Activated B cell treated with CpG ODN at 0.5 μM for 24 hours (primary cell): ENCODE measurements around the gene ITM2C. TPM values are rescaled to one million over a fixed set of nuclear protein-coding genes. Genes with fewer than 3 reads are reported as not detected.
A peak's percentile ranks its signal among the peaks of the same experiment; 100 is the strongest.

Experiments
- ATAC-seq: fragments of 200-7000 bp; cut with Tn5 transposase; one replicate; pipeline ENCODE4 v1.10.0; 2021; ENCODE audit warnings: low read depth, mild to moderate bottlenecking, moderate library complexity
- CTCF ChIA-PET: fragments of 350-600 bp; sonication (Branson Sonifier 250); formaldehyde crosslinking; loops from one replicate; lab custom pipeline; 2021; ENCODE audit warnings: antibody characterized with exemption; lab: Charles Lee
- POLR2A ChIA-PET: fragments of 350-600 bp; sonication (Branson Sonifier 250); formaldehyde crosslinking; loops from one replicate; lab custom pipeline; 2021; ENCODE audit warnings: antibody characterized with exemption; lab: Charles Lee
- DNase-seq: peaks from one replicate; pipeline ENCODE4 v3.0.0; 2022
- H3K27ac Mint-ChIP-seq: one replicate; pipeline ENCODE4 v1.8.0; 2020; ENCODE audit warnings: mixed read lengths
- H3K27me3 Mint-ChIP-seq: one replicate; pipeline ENCODE4 v1.8.0; 2021; ENCODE audit warnings: mixed read lengths
- H3K36me3 Mint-ChIP-seq: one replicate; pipeline ENCODE4 v1.8.0; 2021; ENCODE audit warnings: low read depth, mixed read lengths
- H3K4me1 Mint-ChIP-seq: one replicate; pipeline ENCODE4 v1.8.0; 2021; ENCODE audit warnings: mixed read lengths
- H3K4me3 Mint-ChIP-seq: one replicate; pipeline ENCODE4 v1.8.0; 2020; ENCODE audit warnings: mild to moderate bottlenecking, mixed read lengths
- H3K9me3 Mint-ChIP-seq: one replicate; pipeline ENCODE4 v1.8.0; 2020; ENCODE audit warnings: mixed read lengths
- intact Hi-C: fragments of 100-400 bp; cut with micrococcal nuclease; formaldehyde crosslinking; loops from one replicate; pipeline ENCODE4 v1.15.1; 2024
- total RNA-seq: library from RNA; stranded (reverse); gene quantifications from 2 replicates; pipeline ENCODE4 v1.2.3, GENCODE V29; 2022
- TF ChIP-seq, protein P1 (sequence below): fragments of 200-600 bp; IDR thresholded peaks from one replicate; pipeline ENCODE4 v1.8.0; 2022; ENCODE audit warnings: antibody characterized with exemption, mild to moderate bottlenecking

ITM2C gene
- total RNA-seq, 1 donor from 2014 or later: 102 TPM

DNA sequence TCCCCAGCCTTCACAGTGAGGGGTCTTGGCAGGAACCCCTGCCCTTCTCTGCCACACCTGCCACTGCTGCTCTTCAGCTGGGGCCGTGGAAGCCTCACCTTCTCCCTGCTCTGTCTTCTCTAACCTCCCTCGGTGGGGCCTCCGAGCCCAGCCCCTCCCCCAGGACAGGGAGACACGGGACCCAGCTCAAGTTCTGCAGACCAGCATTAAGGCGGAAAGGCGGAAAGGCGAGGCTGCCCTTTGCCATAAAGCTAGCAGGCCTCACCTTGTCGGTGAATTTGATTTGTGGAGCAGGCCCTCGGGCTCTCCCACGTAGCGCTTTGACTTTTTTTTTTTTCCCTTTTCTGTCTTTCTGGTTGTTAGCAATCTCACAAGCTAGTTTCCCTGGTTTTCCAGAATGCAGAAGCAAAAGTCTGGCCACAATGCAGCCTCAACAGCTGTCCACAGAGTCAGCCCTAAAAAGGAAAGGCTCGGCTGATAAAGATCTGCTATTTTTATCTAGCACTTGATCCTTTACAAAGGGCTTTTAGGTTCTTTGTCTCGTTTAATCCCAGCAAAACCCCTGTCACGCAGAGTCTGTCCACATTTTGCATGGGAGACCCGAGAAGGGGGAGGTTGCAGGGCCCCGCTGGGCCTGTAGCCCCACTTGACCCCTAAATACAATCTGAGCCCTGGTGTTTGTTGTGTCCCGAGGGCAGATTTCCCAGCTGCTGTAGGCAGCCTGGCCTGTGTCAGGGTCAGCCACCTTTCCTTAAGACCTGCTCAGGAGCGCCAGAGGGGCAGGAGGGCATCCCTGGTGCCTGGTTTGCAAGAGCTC, 6.0 kb downstream of the ITM2C start:
- Mint-ChIP-seq H3K4me3 (peak overlapping the region; percentile 15), H3K9me3 (no peaks in the 10 kb centered on the region), H3K27me3 (no peaks in the 10 kb centered on the region), H3K36me3 (peaks cover 11% of the 10 kb centered on the region), H3K4me1 (peaks cover 85% of the 10 kb centered on the region), H3K27ac (peak overlapping the region; percentile 50)
- intact Hi-C loops: loop anchor here (5.0 kb wide), 1 partner anchor 522 kb away; no protein-coding TSS in a partner anchor
- ATAC-seq (no peak), DNase-seq (no peak)
- ChIA-PET POLR2A (interaction anchor here (0.7 to 1.3 kb wide), 2 partner anchors 42 to 593 kb away, joined by 4 to 5 read pairs; partner anchors contain the start of gene NCL), CTCF (interaction anchor here (1.3 kb wide), 1 partner anchor 22 kb away, joined by 4 read pairs; no protein-coding TSS in a partner anchor)
- TF ChIP-seq, protein P1, sequence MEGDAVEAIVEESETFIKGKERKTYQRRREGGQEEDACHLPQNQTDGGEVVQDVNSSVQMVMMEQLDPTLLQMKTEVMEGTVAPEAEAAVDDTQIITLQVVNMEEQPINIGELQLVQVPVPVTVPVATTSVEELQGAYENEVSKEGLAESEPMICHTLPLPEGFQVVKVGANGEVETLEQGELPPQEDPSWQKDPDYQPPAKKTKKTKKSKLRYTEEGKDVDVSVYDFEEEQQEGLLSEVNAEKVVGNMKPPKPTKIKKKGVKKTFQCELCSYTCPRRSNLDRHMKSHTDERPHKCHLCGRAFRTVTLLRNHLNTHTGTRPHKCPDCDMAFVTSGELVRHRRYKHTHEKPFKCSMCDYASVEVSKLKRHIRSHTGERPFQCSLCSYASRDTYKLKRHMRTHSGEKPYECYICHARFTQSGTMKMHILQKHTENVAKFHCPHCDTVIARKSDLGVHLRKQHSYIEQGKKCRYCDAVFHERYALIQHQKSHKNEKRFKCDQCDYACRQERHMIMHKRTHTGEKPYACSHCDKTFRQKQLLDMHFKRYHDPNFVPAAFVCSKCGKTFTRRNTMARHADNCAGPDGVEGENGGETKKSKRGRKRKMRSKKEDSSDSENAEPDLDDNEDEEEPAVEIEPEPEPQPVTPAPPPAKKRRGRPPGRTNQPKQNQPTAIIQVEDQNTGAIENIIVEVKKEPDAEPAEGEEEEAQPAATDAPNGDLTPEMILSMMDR: no peak

DNA sequence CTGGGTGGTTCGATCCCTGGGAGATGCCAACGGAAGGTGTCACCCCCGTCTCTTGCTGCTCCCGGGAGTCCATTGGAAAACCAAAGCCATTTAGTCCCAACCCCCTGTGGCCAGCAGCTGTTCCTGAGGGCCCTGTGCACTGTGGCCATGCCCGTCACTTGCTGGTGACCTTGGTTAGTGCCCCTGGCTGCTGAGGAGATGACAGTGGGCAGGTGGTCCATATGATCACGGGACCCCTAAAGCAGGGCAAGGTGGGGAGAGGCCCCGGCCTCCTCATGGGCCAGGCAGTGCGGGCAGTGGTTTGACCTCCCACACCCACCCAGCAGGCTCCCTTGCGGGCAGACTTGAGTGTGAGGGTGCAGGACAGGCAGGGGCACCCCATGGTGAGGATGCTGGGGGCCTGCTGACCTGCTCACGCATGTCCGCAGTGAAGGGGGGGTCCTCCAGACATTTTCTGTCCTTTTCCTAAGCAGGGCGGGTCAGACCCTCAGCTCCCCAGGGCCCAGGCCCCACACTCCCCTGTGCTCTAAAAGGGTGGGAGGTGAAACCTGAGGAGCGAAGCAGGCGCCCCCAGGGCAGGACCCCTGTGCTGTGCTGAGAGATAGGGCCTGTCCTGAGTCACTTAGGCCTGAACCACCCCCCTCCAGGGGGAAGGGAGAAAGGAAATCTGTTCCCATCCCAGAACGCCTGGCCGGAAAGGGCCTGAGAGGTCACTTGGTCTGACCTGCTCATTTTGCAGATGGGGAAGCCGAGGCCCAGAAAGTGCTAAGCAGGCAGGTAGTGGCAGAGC, 6.8 kb downstream of the ITM2C start:
- Mint-ChIP-seq H3K27me3 (no peaks in the 10 kb centered on the region), H3K27ac (peak overlapping the region; percentile 93), H3K4me3 (no peak overlapping the region), H3K36me3 (peaks cover 11% of the 10 kb centered on the region), H3K4me1 (peaks cover 83% of the 10 kb centered on the region), H3K9me3 (no peaks in the 10 kb centered on the region)
- TF ChIP-seq, protein P1: no peak
- ChIA-PET CTCF (interaction anchor here (1.3 kb wide), 1 partner anchor 22 kb away, joined by 4 read pairs; no protein-coding TSS in a partner anchor), POLR2A (interaction anchor here (0.7 to 1.3 kb wide), 2 partner anchors 41 to 593 kb away, joined by 4 to 5 read pairs; partner anchors contain the start of gene NCL)
- intact Hi-C loops: loop anchor here (2.0 to 5.0 kb wide), 2 partner anchors 23 to 521 kb away; no protein-coding TSS in a partner anchor
- DNase-seq: no peak
- no peak for ATAC-seq

DNA sequence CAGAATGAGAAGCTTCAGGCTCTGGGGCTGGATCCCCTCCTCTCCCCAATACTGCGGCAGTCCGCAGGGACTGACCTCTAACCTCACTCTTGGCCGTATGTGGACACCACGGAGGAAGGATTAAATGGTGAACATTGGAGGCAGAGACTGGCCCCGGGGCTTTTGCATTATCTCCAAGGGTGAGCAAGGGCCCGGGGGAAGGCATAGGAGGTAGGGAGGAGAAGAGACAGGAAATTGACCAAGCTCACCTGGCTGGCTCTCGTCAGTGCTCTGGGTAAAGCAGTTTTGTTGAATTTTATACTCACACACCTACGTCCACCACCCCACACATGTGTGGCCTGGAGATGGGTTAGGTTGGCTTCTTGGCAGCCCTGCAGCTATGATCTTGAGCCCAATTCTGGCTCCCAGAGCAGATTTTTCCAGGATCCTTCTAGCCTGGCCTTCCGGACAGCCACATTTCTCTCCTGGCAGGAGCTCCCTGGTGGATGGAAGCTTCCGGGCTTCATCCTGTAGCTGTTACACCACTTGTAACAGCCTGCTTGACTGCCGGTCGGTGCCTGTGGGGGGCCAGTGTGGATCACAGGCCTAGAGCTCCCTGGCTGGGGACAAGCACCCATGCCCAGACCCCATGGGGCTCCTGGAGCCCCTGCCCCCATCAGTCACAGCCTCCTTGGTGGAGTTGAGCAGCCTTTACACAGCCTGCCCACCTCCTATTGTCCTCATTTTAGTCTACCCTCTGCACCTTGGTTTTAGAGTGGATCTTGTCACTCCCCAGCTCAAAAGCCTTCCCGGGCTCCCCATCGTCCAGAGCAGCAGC, 7.6 kb downstream of the ITM2C start:
- peaks cover 19% of the 10 kb centered on the region for H3K36me3 Mint-ChIP-seq
- TF ChIP-seq, protein P1: no peak
- no peaks in the 10 kb centered on the region for H3K27me3 Mint-ChIP-seq
- H3K4me3 Mint-ChIP-seq: peak overlapping the region; percentile 76
- ChIA-PET POLR2A (interaction anchor here (1.1 to 2.2 kb wide), 4 partner anchors 8 to 800 kb away, joined by 3 to 16 read pairs (median 4); partner anchors contain the start of gene ITM2C), CTCF (interaction anchor here (0.9 to 2.2 kb wide), 5 partner anchors 7 to 48 kb away, joined by 3 to 8 read pairs (median 4); partner anchors contain the start of gene ITM2C)
- ATAC-seq: no peak
- no peak for DNase-seq
- intact Hi-C loops: loop anchor here (2.0 to 5.0 kb wide), 2 partner anchors 22 to 520 kb away; no protein-coding TSS in a partner anchor
- peaks cover 83% of the 10 kb centered on the region for H3K4me1 Mint-ChIP-seq
- peak overlapping the region; percentile 93 for H3K27ac Mint-ChIP-seq
- no peaks in the 10 kb centered on the region for H3K9me3 Mint-ChIP-seq

DNA sequence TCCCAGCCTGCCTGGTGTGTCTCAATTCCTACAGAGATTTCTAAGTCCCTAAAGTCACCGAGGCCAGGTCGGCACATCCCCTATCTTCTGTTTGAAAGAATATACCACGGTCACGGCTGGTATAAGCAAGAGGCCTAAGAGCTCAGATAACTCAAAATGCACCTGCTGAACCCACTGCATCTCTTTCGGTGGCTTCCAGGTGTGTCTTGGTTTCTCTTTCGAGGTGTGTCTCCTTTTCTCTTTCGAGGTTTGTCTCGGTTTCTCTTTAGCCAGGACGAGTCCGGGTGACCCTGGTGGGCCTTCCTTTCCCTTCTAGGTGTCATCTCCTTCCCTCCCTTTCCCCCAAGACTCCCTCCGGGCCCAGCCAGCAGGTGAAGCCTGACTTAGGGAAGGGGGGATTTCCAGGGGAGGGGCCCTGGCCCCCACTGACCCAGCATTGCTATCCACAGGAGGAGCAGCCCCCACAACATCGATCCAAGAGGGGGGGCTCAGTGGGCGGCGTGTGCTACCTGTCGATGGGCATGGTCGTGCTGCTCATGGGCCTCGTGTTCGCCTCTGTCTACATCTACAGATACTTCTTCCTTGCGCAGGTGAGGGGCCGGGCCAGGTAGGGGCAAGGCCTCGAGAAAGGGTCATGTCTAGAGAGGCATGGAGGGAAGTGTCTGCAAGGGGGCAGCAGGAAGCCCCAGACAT, 8.4 kb downstream of the ITM2C start:
- no peak for DNase-seq
- Mint-ChIP-seq H3K27ac (peak overlapping the region; percentile 93), H3K27me3 (no peaks in the 10 kb centered on the region), H3K9me3 (no peaks in the 10 kb centered on the region), H3K4me1 (peaks cover 87% of the 10 kb centered on the region), H3K4me3 (peak overlapping the region; percentile 76), H3K36me3 (peaks cover 26% of the 10 kb centered on the region)
- POLR2A ChIA-PET: interaction anchor here (0.6 to 2.2 kb wide), 10 partner anchors 9 to 799 kb away, joined by 3 to 16 read pairs (median 4); partner anchors contain the start of gene ITM2C
- intact Hi-C loops: loop anchor here (1.0 to 5.0 kb wide), 4 partner anchors 9 to 519 kb away; partner anchors contain the start of gene ITM2C
- peak; percentile 30 for ATAC-seq
- CTCF ChIA-PET: interaction anchor here (0.9 to 2.2 kb wide), 7 partner anchors 8 to 114 kb away, joined by 3 to 8 read pairs (median 4); partner anchors contain the start of gene ITM2C
- TF ChIP-seq, protein P1: no peak
